ENCODE data around the gene FAM107B. TPM values are rescaled to one million over a fixed set of nuclear protein-coding genes. Genes with fewer than 3 reads are reported as not detected.

Gene FAM107B
- total and polyA plus RNA-seq, 2 of the 13 experiments (the other 11 are each of a cell fraction or from before 2014, with no cell fraction given) = 15.7 to 24.8 TPM

DNA sequence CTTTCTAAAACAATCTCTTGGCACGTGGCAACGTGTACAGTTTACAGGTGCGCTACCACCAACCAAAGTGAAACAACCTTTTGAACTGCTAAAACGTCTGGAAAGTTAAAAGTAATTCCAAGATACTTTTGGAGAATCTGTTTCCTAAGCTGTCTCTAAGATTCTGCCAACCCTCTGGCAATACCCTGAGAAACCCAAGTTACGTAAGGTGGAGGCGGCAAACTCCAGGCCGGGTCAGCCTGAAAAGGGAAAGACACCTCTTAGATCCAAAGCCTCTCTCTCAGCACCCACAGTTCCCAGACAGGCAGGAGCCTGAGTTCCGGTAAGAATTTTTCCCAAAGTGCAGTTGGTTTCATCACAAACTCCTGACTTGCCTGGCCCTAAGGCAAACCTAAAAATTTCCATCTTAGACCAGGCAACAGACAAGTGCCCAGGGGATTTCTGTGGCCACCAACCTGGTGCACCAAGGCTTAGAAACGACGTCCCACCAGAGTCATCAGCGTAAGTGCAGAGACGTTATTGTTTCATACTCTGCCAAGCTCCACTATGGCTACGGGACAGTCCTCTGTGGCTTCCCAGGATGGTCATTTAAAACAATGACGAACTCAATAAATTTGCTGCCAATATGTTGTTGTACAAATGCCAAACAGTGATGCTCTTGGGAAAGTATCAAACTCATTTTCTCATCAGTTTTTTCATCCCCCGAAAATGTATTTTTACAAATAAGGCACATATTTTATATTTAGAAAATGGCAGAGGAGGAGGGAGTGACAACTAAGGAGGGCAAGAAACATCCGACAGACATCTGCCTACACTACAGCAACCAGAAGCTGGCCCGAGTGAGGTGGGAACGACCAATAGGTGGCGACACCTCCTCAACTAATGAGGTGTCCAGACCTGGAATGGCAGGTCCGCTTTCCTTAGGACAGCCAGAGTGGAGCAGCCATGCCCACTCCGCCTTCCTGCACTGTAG lies 238.2 kb downstream of the FAM107B start (continued):
- peak; percentile 19; the same call in 1 of the 2 replicates for TF ChIP-seq ZNF687 (CRISPR knock-in tag; IDR thresholded peaks at IDR 0.05)
- TF ChIP-seq RAD21 (CRISPR knock-in tag; IDR thresholded peaks at IDR 0.05) = peak; percentile 82
- TF ChIP-seq RFXAP (CRISPR knock-in tag; IDR thresholded peaks at IDR 0.05; ENCODE audit: borderline replicate concordance) = no peak
- TF ChIP-seq GATAD1 (CRISPR knock-in tag; IDR thresholded peaks at IDR 0.05) = no peak
- peak; percentile 88 for TF ChIP-seq STAG1 (CRISPR knock-in tag; IDR thresholded peaks at IDR 0.05)
- peak; percentile 67 for TF ChIP-seq SMC3 (IDR thresholded peaks at IDR 0.05; ENCODE audit: low read length)
- TF ChIP-seq AGO1 (IDR thresholded peaks at IDR 0.05; ENCODE audit: low read depth, low read length, poor library complexity, severe bottlenecking) = no peak
- 0 out of 2 replicates have a peak, but pooled peaks have one; percentile 23 for TF ChIP-seq SAP130 (CRISPR knock-in tag; IDR thresholded peaks at IDR 0.05; ENCODE audit: low read depth)
- TF ChIP-seq ZNF251 (CRISPR knock-in tag; IDR thresholded peaks at IDR 0.05) = no peak
- TF ChIP-seq, protein P1, sequence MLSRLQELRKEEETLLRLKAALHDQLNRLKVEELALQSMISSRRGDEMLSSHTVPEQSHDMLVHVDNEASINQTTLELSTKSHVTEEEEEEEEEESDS (CRISPR knock-in tag; IDR thresholded peaks at IDR 0.05; ENCODE audit: borderline replicate concordance) = no peak
- TF ChIP-seq KAT7 (CRISPR knock-in tag; IDR thresholded peaks at IDR 0.05; ENCODE audit: borderline replicate concordance) = no peak
- no peak for TF ChIP-seq TOPORS (CRISPR knock-in tag; IDR thresholded peaks at IDR 0.05)
- no peak for TF ChIP-seq ZNF557 (CRISPR knock-in tag; IDR thresholded peaks at IDR 0.05)
- no peak for TF ChIP-seq FOXA1 (IDR thresholded peaks at IDR 0.05)
- TF ChIP-seq FOXA1 (CRISPR knock-in tag; IDR thresholded peaks at IDR 0.05) = no peak
- no peak for TF ChIP-seq JUN (CRISPR knock-in tag; IDR thresholded peaks at IDR 0.05)
- no peak for TF ChIP-seq ZSCAN12 (CRISPR knock-in tag; IDR thresholded peaks at IDR 0.05)
- TF ChIP-seq ZNF451 (CRISPR knock-in tag; IDR thresholded peaks at IDR 0.05) = no peak
- TF ChIP-seq, protein P2, sequence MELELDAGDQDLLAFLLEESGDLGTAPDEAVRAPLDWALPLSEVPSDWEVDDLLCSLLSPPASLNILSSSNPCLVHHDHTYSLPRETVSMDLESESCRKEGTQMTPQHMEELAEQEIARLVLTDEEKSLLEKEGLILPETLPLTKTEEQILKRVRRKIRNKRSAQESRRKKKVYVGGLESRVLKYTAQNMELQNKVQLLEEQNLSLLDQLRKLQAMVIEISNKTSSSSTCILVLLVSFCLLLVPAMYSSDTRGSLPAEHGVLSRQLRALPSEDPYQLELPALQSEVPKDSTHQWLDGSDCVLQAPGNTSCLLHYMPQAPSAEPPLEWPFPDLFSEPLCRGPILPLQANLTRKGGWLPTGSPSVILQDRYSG (CRISPR knock-in tag; IDR thresholded peaks at IDR 0.05) = no peak
- TF ChIP-seq, protein P3, sequence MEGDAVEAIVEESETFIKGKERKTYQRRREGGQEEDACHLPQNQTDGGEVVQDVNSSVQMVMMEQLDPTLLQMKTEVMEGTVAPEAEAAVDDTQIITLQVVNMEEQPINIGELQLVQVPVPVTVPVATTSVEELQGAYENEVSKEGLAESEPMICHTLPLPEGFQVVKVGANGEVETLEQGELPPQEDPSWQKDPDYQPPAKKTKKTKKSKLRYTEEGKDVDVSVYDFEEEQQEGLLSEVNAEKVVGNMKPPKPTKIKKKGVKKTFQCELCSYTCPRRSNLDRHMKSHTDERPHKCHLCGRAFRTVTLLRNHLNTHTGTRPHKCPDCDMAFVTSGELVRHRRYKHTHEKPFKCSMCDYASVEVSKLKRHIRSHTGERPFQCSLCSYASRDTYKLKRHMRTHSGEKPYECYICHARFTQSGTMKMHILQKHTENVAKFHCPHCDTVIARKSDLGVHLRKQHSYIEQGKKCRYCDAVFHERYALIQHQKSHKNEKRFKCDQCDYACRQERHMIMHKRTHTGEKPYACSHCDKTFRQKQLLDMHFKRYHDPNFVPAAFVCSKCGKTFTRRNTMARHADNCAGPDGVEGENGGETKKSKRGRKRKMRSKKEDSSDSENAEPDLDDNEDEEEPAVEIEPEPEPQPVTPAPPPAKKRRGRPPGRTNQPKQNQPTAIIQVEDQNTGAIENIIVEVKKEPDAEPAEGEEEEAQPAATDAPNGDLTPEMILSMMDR (CRISPR knock-in tag; IDR thresholded peaks at IDR 0.05) = peak; percentile 87
- no peak for TF ChIP-seq TFAP4 (IDR thresholded peaks at IDR 0.05; ENCODE audit: borderline replicate concordance, low read depth)
- TF ChIP-seq ETV5 (CRISPR knock-in tag; IDR thresholded peaks at IDR 0.05; ENCODE audit: borderline replicate concordance) = no peak
- peak; percentile 39 for TF ChIP-seq ZBTB38 (CRISPR knock-in tag; IDR thresholded peaks at IDR 0.05)
- TF ChIP-seq NFYC (CRISPR knock-in tag; IDR thresholded peaks at IDR 0.05) = no peak
